Endothelial cell of umbilical vein (primary cell): Measurements from ENCODE around the gene MED14. TPM values are rescaled to one million over a fixed set of nuclear protein-coding genes. Genes with fewer than 3 reads are reported as not detected.

Experiments used
- BruUV-seq: library from RNA; stranded (reverse); fragments of 400-500 nt; replicated peaks from 2 replicates; lab custom pipeline; 2021; lab: Mats Ljungman, UMichigan
- CTCF ChIA-PET: fragments of 300-600, 350-600 bp; sonication (Branson Sonifier 250); formaldehyde crosslinking; loops from one replicate; lab custom pipeline; 2021; ENCODE audit warnings: antibody characterized with exemption, inconsistent platforms; lab: Charles Lee
- POLR2A ChIA-PET: fragments of 300-600, 350-600 bp; sonication (Branson Sonifier 250); formaldehyde crosslinking; loops from one replicate; lab custom pipeline; 2021; ENCODE audit warnings: antibody characterized with exemption, inconsistent platforms; lab: Charles Lee
- DNase-seq: peaks from one replicate; pipeline ENCODE4 v3.0.0-alpha.2; 2011; ENCODE audit warnings: low read depth, low spot score
- FAIRE-seq: peaks from 2 replicates; lab custom pipeline; 2011; peaks lifted over from hg19 to GRCh38; lab: Jason Lieb, UNC
- H2AFZ ChIP-seq: 2 replicates; pipeline ENCODE4 v1.6.0; 2012; ENCODE audit warnings: low read depth, low read length, control low read depth, inconsistent platforms
- H3K27ac ChIP-seq: 2 replicates; pipeline ENCODE4 v1.5.1; 2011; ENCODE audit warnings: low read depth, mild to moderate bottlenecking, control low read depth, low read length, moderate library complexity; ENCODE audit not compliant: insufficient read depth
- H3K27me3 ChIP-seq, 2 experiments: 2 replicates each; pipeline versions ENCODE4 v1.6.0 to v1.6.1; 2011; ENCODE audit warnings: low read length in 2 of 2, mixed read lengths in 1 of 2; ENCODE audit not compliant: control insufficient read depth in 2 of 2, insufficient read depth in 2 of 2
- H3K36me3 ChIP-seq, 2 experiments: 2 replicates in 1 of 2; 3 replicates in 1 of 2; pipeline ENCODE4 v1.5.1; 2011; ENCODE audit warnings: low read length in 2 of 2, mild to moderate bottlenecking in 1 of 2, moderate library complexity in 1 of 2; ENCODE audit not compliant: control insufficient read depth in 2 of 2, insufficient read depth in 2 of 2; ENCODE audit errors: extremely low read depth in 1 of 2
- H3K4me1 ChIP-seq: 3 replicates; pipeline ENCODE4 v1.5.1; 2011; ENCODE audit warnings: mild to moderate bottlenecking, low read length; ENCODE audit not compliant: control insufficient read depth, insufficient read depth; ENCODE audit errors: extremely low read depth
- H3K4me2 ChIP-seq: 2 replicates; pipeline ENCODE4 v1.6.1; 2011; ENCODE audit warnings: low read length, control low read depth, mixed read lengths; ENCODE audit not compliant: insufficient read depth
- H3K4me3 ChIP-seq, 3 experiments: fragments of 200-600 bp in 1 of 3; sonication (generic), shearing (Covaris generic) in 1 of 3; replicated peaks in 1 of 3; 2 replicates each; pipeline ENCODE4 v1.5.1; 2011 to 2016; ENCODE audit warnings: control low read depth in 3 of 3, low read length in 3 of 3, mild to moderate bottlenecking in 2 of 3, inconsistent platforms in 1 of 3, low read depth in 1 of 3, moderate library complexity in 1 of 3; ENCODE audit not compliant: insufficient read depth in 1 of 3
- H3K79me2 ChIP-seq: 2 replicates; pipeline ENCODE4 v1.6.0; 2012; ENCODE audit warnings: low read length, inconsistent platforms; ENCODE audit not compliant: control insufficient read depth, insufficient read depth
- H3K9ac ChIP-seq: replicated peaks from 2 replicates; pipeline ENCODE3; 2011; ENCODE audit warnings: low read length, control low read depth; ENCODE audit not compliant: insufficient read depth; ENCODE audit errors: extremely low read depth
- H3K9me1 ChIP-seq: replicated peaks from 3 replicates; pipeline ENCODE4 v1.6.0; 2011; ENCODE audit warnings: mild to moderate bottlenecking, low read length; ENCODE audit not compliant: control insufficient read depth, insufficient read depth; ENCODE audit errors: extremely low read depth
- H3K9me3 ChIP-seq: replicated peaks from 2 replicates; pipeline ENCODE4 v1.5.1; 2012; ENCODE audit warnings: low read length, inconsistent platforms; ENCODE audit not compliant: control insufficient read depth, insufficient read depth
- H4K20me1 ChIP-seq: replicated peaks from 2 replicates; pipeline ENCODE3; 2011; ENCODE audit warnings: mild to moderate bottlenecking, low read length; ENCODE audit not compliant: control insufficient read depth, insufficient read depth; ENCODE audit errors: extremely low read depth
- CTCF ChIP-seq, 2 donors: IDR thresholded peaks; 1 replicate in 1 of 2; 2 replicates in 1 of 2; pipeline ENCODE4 v1.5.1; 2011; ENCODE audit warnings: low read length in 2 of 2, mild to moderate bottlenecking in 2 of 2, moderate library complexity in 2 of 2, control low read depth in 1 of 2, inconsistent platforms in 1 of 2, low read depth in 1 of 2; ENCODE audit not compliant: insufficient read depth in 1 of 2; ENCODE audit errors: extremely low read depth in 1 of 2
- EZH2 ChIP-seq: IDR thresholded peaks from 2 replicates; pipeline ENCODE4 v1.6.1; 2012; ENCODE audit warnings: borderline replicate concordance, low read depth, mild to moderate bottlenecking, moderate library complexity, low read length, inconsistent platforms; ENCODE audit not compliant: severe bottlenecking
- FOS ChIP-seq: IDR thresholded peaks from 2 replicates; pipeline ENCODE4 v1.6.1; 2011; ENCODE audit warnings: mild to moderate bottlenecking, low read length, moderate library complexity, borderline replicate concordance; ENCODE audit not compliant: insufficient read depth
- JUN ChIP-seq: IDR thresholded peaks from 2 replicates; pipeline ENCODE4 v1.6.1; 2011; ENCODE audit warnings: borderline replicate concordance, low read depth; ENCODE audit not compliant: insufficient read length, insufficient read depth
- MAX ChIP-seq: IDR thresholded peaks from 2 replicates; pipeline ENCODE4 v1.6.1; 2011; ENCODE audit not compliant: insufficient read depth, insufficient read length
- MYC ChIP-seq: IDR thresholded peaks from one replicate; pipeline ENCODE4 v1.6.1; 2011; ENCODE audit warnings: mild to moderate bottlenecking, low read depth, low read length
- POLR2A ChIP-seq: IDR thresholded peaks from 2 replicates; pipeline ENCODE4 v1.6.1; 2012; ENCODE audit warnings: low read depth, mild to moderate bottlenecking, control low read depth, low read length
- POLR2AphosphoS5 ChIP-seq: IDR thresholded peaks from 2 replicates; pipeline ENCODE4 v1.6.1; 2012; ENCODE audit warnings: low read depth, mild to moderate bottlenecking, control low read depth, low read length, moderate library complexity; ENCODE audit not compliant: insufficient read depth
- dilution Hi-C: fragments of 300-500 bp; cut with MboI; formaldehyde crosslinking; loops from one replicate; pipeline ENCODE4 v1.15.0; 2019; ENCODE audit warnings: low sequenced_read_pairs; ENCODE audit not compliant: extremely low pct_ligation_motif_present
- intact Hi-C: fragments of 100-400 bp; cut with micrococcal nuclease; formaldehyde crosslinking; loops from one replicate; pipeline ENCODE4 v1.10.0; 2022
- polyA plus RNA-seq, 4 experiments: library from polyadenylated mRNA; depleted of rRNA in 3 of 4; stranded (reverse) in 3 of 4; unstranded in 1 of 4; fragments of >200 nt; gene quantifications; 2 replicates each; pipeline versions ENCODE4 v1.2.1 to v1.2.3, GENCODE V29; 2011 to 2012; ENCODE audit warnings: missing spikeins in 1 of 4
- total RNA-seq: library from RNA; stranded (reverse); gene quantifications from 2 replicates; pipeline ENCODE4 v1.2.3, GENCODE V29; 2021

MED14 gene
- total and polyA plus RNA-seq, 2 donors (not counting 3 experiments of a cell fraction or from before 2014, with no cell fraction given), result 25.6 to 55.8 TPM

- FAIRE-seq (peak; percentile 81), DNase-seq (peak; percentile 90)
- H3K9me3 ChIP-seq, result no peaks in the 10 kb centered on the region
- POLR2A ChIA-PET, result no interaction called here
- intact Hi-C loops (loop anchor here (2.0 kb wide), 1 partner anchor 103 kb away; no protein-coding TSS in a partner anchor), dilution Hi-C loops (no loop called here)
- H3K4me1 ChIP-seq, result peaks cover 21% of the 10 kb centered on the region
- H3K9ac ChIP-seq, result peak within 1 kb of the TSS; percentile 78
- no peaks in the 10 kb centered on the region for H3K9me1 ChIP-seq
- H3K79me2 ChIP-seq, result peaks cover 36% of the 10 kb centered on the region
- BruUV-seq, result no TSS peak
- H4K20me1 ChIP-seq, result no peaks in the 10 kb centered on the region
- peak within 1 kb of the TSS; percentile 64 for H3K27ac ChIP-seq
- TF ChIP-seq POLR2AphosphoS5 (peak; percentile 87), MYC (no peak), JUN (no peak), EZH2 (no peak), POLR2A (peak; percentile 83), CTCF (IDR thresholded peaks at IDR 0.05; ENCODE audit: extremely low read depth in 1 of 2, insufficient read depth in 1 of 2, low read depth in 1 of 2, low read length in 2 of 2) (no peak), FOS (no peak), MAX (no peak)
- H3K4me2 ChIP-seq, result peak within 1 kb of the TSS; percentile 91
- no peaks in the 10 kb centered on the region for H3K27me3 ChIP-seq
- CTCF ChIA-PET, result interaction anchor here (1.0 to 2.5 kb wide), 2 partner anchors 104 to 468 kb away, joined by 3 to 17 read pairs; no protein-coding TSS in a partner anchor
- no peaks in the 10 kb centered on the region for H3K36me3 ChIP-seq
- peak within 1 kb of the TSS; percentile 78 to 82 (median 81) for H3K4me3 ChIP-seq
- H2AFZ ChIP-seq, result peak within 1 kb of the TSS; percentile 15
Observed at GRCh38 chrX:40647307-40648197, 87.8 kb downstream of the MED14 start, which contains the start of gene CXorf38. Gene CXorf38 (minus strand): TSS chrX:40647561. CDS start chrX:40647520, 41 bp downstream.
